ENCODE data around the gene MARK4.

MARK4 gene

GRCh38 chr19:45271098-45271734, 20.1 kb downstream of the MARK4 start:
- no peak for TF ChIP-seq CTCF (IDR thresholded peaks at IDR 0.05; ENCODE audit: low read length, missing control alignments)
- no peak for DNase-seq (ENCODE audit: low read depth)
- H3K4me3 ChIP-seq (replicated peaks; ENCODE audit: low read depth, low read length) = no peak overlapping the region

GRCh38 chr19:45271735-45272108, 20.7 kb downstream of the MARK4 start:
- TF ChIP-seq CTCF (IDR thresholded peaks at IDR 0.05; ENCODE audit: low read length, missing control alignments) = no peak
- no peak for DNase-seq (ENCODE audit: low read depth)
- H3K4me3 ChIP-seq (replicated peaks; ENCODE audit: low read depth, low read length) = no peak overlapping the region

GRCh38 chr19:45273521-45273855, 22.4 kb downstream of the MARK4 start:
- DNase-seq (ENCODE audit: low read depth) = no peak

GRCh38 chr19:45275370-45275971, 24.4 kb downstream of the MARK4 start:
- no peak for TF ChIP-seq CTCF (IDR thresholded peaks at IDR 0.05; ENCODE audit: low read length, missing control alignments)
- DNase-seq (ENCODE audit: low read depth) = no peak
- H3K4me3 ChIP-seq (replicated peaks; ENCODE audit: low read depth, low read length) = no peak overlapping the region

More at GRCh38 chr19:45273521-45273855, 22.4 kb downstream of the MARK4 start:
- no peak overlapping the region for H3K4me3 ChIP-seq (replicated peaks; ENCODE audit: low read depth, low read length)
- TF ChIP-seq CTCF (IDR thresholded peaks at IDR 0.05; ENCODE audit: low read length, missing control alignments) = no peak

GRCh38 chr19:45276284-45276687, 25.2 kb downstream of the MARK4 start:
- no peak for TF ChIP-seq CTCF (IDR thresholded peaks at IDR 0.05; ENCODE audit: low read length, missing control alignments)
- DNase-seq (ENCODE audit: low read depth) = peak; percentile 23
- H3K4me3 ChIP-seq (replicated peaks; ENCODE audit: low read depth, low read length) = no peak overlapping the region

GRCh38 chr19:45278087-45278486, 27.0 kb downstream of the MARK4 start:
- DNase-seq (ENCODE audit: low read depth) = no peak
- H3K4me3 ChIP-seq (replicated peaks; ENCODE audit: low read depth, low read length) = no peak overlapping the region
- TF ChIP-seq CTCF (IDR thresholded peaks at IDR 0.05; ENCODE audit: low read length, missing control alignments) = no peak
